ENCODE measurements around the gene ACP2.
A peak's percentile ranks its signal among the peaks of the same experiment; 100 is the strongest.

The ACP2 gene

GRCh38 chr11:47244448-47245350 lies 3.9 kb downstream of the ACP2 start:
- ATAC-seq (replicated peaks) (no peak), DNase-seq (no peak)
- Mint-ChIP-seq H3K4me3 (no peak overlapping the region), H3K36me3 (ENCODE audit: insufficient read depth) (peaks cover 49% of the 10 kb centered on the region), H3K27me3 (no peaks in the 10 kb centered on the region), H3K9me3 (no peaks in the 10 kb centered on the region), H3K4me1 (ENCODE audit: low read depth in 2 of 2) (peaks cover 17 to 24% of the 10 kb centered on the region in 2 donors), H3K27ac (no peak overlapping the region)

GRCh38 chr11:47243454-47243853 lies 5.2 kb downstream of the ACP2 start:
- Mint-ChIP-seq H3K4me3 (no peak overlapping the region), H3K36me3 (ENCODE audit: insufficient read depth) (peaks cover 54% of the 10 kb centered on the region), H3K4me1 (ENCODE audit: low read depth in 2 of 2) (peaks cover 15 to 18% of the 10 kb centered on the region in 2 donors), H3K27me3 (no peaks in the 10 kb centered on the region), H3K9me3 (no peaks in the 10 kb centered on the region), H3K27ac (peak overlapping the region; percentile 35 to 46)
- no peak for DNase-seq
- no peak for ATAC-seq (replicated peaks)

GRCh38 chr11:47242596-47243192 lies 5.9 kb downstream of the ACP2 start:
- Mint-ChIP-seq H3K9me3 (no peaks in the 10 kb centered on the region), H3K27ac (peak overlapping the region; percentile 35 to 46), H3K4me1 (ENCODE audit: low read depth in 2 of 2) (peaks cover 8 to 14% of the 10 kb centered on the region in 2 donors), H3K27me3 (no peaks in the 10 kb centered on the region), H3K36me3 (ENCODE audit: insufficient read depth) (peaks cover 61% of the 10 kb centered on the region), H3K4me3 (no peak overlapping the region)
- DNase-seq (no peak), ATAC-seq (replicated peaks) (no peak)

- DNase-seq (no peak), ATAC-seq (replicated peaks) (no peak)
- Mint-ChIP-seq H3K9me3 (no peaks in the 10 kb centered on the region), H3K36me3 (ENCODE audit: insufficient read depth) (peaks cover 65% of the 10 kb centered on the region), H3K4me3 (no peak overlapping the region), H3K4me1 (ENCODE audit: low read depth in 2 of 2) (peaks cover 6 to 8% of the 10 kb centered on the region in 2 donors), H3K27me3 (no peaks in the 10 kb centered on the region), H3K27ac (peak overlapping the region; percentile 20 to 56)
Measured at GRCh38 chr11:47241841-47242301, 6.7 kb downstream of the ACP2 start.

- Mint-ChIP-seq H3K9me3 (no peaks in the 10 kb centered on the region), H3K4me3 (no peak overlapping the region), H3K4me1 (ENCODE audit: low read depth in 2 of 2) (peaks cover 7 to 16% of the 10 kb centered on the region in 2 donors), H3K27ac (peak overlapping the region in 1 of 2 donors; percentile 52), H3K36me3 (ENCODE audit: insufficient read depth) (peaks cover 73% of the 10 kb centered on the region), H3K27me3 (no peaks in the 10 kb centered on the region)
- DNase-seq = no peak
- ATAC-seq (replicated peaks) = no peak
Measured at GRCh38 chr11:47239852-47240251, 8.8 kb downstream of the ACP2 start.

GRCh38 chr11:47236482-47236881 lies 12.1 kb downstream of the ACP2 start:
- no peak for DNase-seq
- no peaks in the 10 kb centered on the region for H3K27me3 Mint-ChIP-seq
- no peaks in the 10 kb centered on the region for H3K9me3 Mint-ChIP-seq
- no peak for ATAC-seq (replicated peaks)
- H3K27ac Mint-ChIP-seq = peak overlapping the region; percentile 75 to 88
- no peak overlapping the region for H3K4me3 Mint-ChIP-seq
- peaks cover 7 to 8% of the 10 kb centered on the region in 2 donors for H3K4me1 Mint-ChIP-seq (ENCODE audit: low read depth in 2 of 2)
- H3K36me3 Mint-ChIP-seq (ENCODE audit: insufficient read depth) = peaks cover 45% of the 10 kb centered on the region

- peak overlapping the region in 1 of 2 donors; percentile 17 for H3K4me3 Mint-ChIP-seq
Measured at GRCh38 chr11:47235163-47235562, 13.5 kb downstream of the ACP2 start.

GRCh38 chr11:47234669-47235100 lies 13.9 kb downstream of the ACP2 start:
- Mint-ChIP-seq H3K27me3 (no peaks in the 10 kb centered on the region), H3K4me1 (ENCODE audit: low read depth in 2 of 2) (peaks cover 6 to 8% of the 10 kb centered on the region in 2 donors), H3K27ac (peak overlapping the region; percentile 76 to 82), H3K9me3 (no peaks in the 10 kb centered on the region), H3K36me3 (ENCODE audit: insufficient read depth) (peaks cover 28% of the 10 kb centered on the region), H3K4me3 (peak overlapping the region in 1 of 2 donors; percentile 17)
- peak; percentile 39 to 44 (median 39) for DNase-seq
- ATAC-seq (replicated peaks) = peak; percentile 95

More at GRCh38 chr11:47235163-47235562, 13.5 kb downstream of the ACP2 start:
- Mint-ChIP-seq H3K27ac (peak overlapping the region; percentile 76 to 82), H3K36me3 (ENCODE audit: insufficient read depth) (peaks cover 32% of the 10 kb centered on the region), H3K27me3 (no peaks in the 10 kb centered on the region), H3K4me1 (ENCODE audit: low read depth in 2 of 2) (peaks cover 6 to 8% of the 10 kb centered on the region in 2 donors), H3K9me3 (no peaks in the 10 kb centered on the region)
- DNase-seq (no peak), ATAC-seq (replicated peaks) (no peak)

GRCh38 chr11:47233989-47234668 lies 14.5 kb downstream of the ACP2 start:
- Mint-ChIP-seq H3K36me3 (ENCODE audit: insufficient read depth) (peaks cover 23% of the 10 kb centered on the region), H3K27me3 (no peaks in the 10 kb centered on the region), H3K9me3 (no peaks in the 10 kb centered on the region), H3K4me3 (peak overlapping the region in 1 of 2 donors; percentile 17), H3K4me1 (ENCODE audit: low read depth in 2 of 2) (peaks cover 6 to 8% of the 10 kb centered on the region in 2 donors), H3K27ac (peak overlapping the region; percentile 76 to 82)
- no peak for ATAC-seq (replicated peaks)
- DNase-seq = no peak

- peaks cover 23% of the 10 kb centered on the region for H3K36me3 Mint-ChIP-seq (ENCODE audit: insufficient read depth)
- no peaks in the 10 kb centered on the region for H3K9me3 Mint-ChIP-seq
- ATAC-seq (replicated peaks) = no peak
Measured at GRCh38 chr11:47233051-47233450, 15.6 kb downstream of the ACP2 start.

GRCh38 chr11:47229161-47229560 lies 19.5 kb downstream of the ACP2 start:
- no peak overlapping the region for H3K4me3 Mint-ChIP-seq
- ATAC-seq (replicated peaks) = no peak
- no peak for DNase-seq
- no peaks in the 10 kb centered on the region for H3K9me3 Mint-ChIP-seq
- H3K27me3 Mint-ChIP-seq = no peaks in the 10 kb centered on the region
- H3K36me3 Mint-ChIP-seq (ENCODE audit: insufficient read depth) = peaks cover 31% of the 10 kb centered on the region
- H3K27ac Mint-ChIP-seq = no peak overlapping the region
- H3K4me1 Mint-ChIP-seq (ENCODE audit: low read depth in 2 of 2) = peaks cover 3 to 4% of the 10 kb centered on the region in 2 donors

More at GRCh38 chr11:47233051-47233450, 15.6 kb downstream of the ACP2 start:
- no peak overlapping the region for H3K4me3 Mint-ChIP-seq
- no peak for DNase-seq
- no peak overlapping the region for H3K27ac Mint-ChIP-seq
- no peaks in the 10 kb centered on the region for H3K27me3 Mint-ChIP-seq
- peaks cover 6 to 8% of the 10 kb centered on the region in 2 donors for H3K4me1 Mint-ChIP-seq (ENCODE audit: low read depth in 2 of 2)

GRCh38 chr11:47225552-47226400 lies 22.8 kb downstream of the ACP2 start:
- H3K27ac Mint-ChIP-seq = peak overlapping the region; percentile 74 to 78
- H3K4me1 Mint-ChIP-seq (ENCODE audit: low read depth in 2 of 2) = peaks cover 3 to 4% of the 10 kb centered on the region in 2 donors
- H3K27me3 Mint-ChIP-seq = no peaks in the 10 kb centered on the region
- H3K36me3 Mint-ChIP-seq (ENCODE audit: insufficient read depth) = peaks cover 48% of the 10 kb centered on the region
- H3K9me3 Mint-ChIP-seq = no peaks in the 10 kb centered on the region
- ATAC-seq (replicated peaks) (peak; percentile 48), DNase-seq (no peak)
- H3K4me3 Mint-ChIP-seq = peak overlapping the region in 1 of 2 donors; percentile 15
